Suprapubic skin (tissue), 4 donors: Measurements from ENCODE around the gene RASGEF1C.

Source experiments
- CTCF ChIP-seq, 2 donors: fragments of 200-600 bp in 1 of 2; fragments of 450-650 bp in 1 of 2; sonication (generic) in 1 of 2; IDR thresholded peaks; one replicate each; pipeline ENCODE4 v1.5.1; 2016 to 2019; ENCODE audit warnings: antibody characterized with exemption in 2 of 2, mild to moderate bottlenecking in 1 of 2, moderate library complexity in 1 of 2
- EP300 ChIP-seq: sonication (generic); formaldehyde crosslinking; IDR thresholded peaks from one replicate; pipeline ENCODE4 v1.6.1; 2017; ENCODE audit warnings: antibody characterized with exemption
- POLR2A ChIP-seq, 2 donors: fragments of 450-650 bp; IDR thresholded peaks; one replicate each; pipeline ENCODE4 v1.6.1; 2017; ENCODE audit warnings: antibody characterized with exemption in 2 of 2, mild to moderate bottlenecking in 2 of 2, moderate library complexity in 2 of 2
- POLR2AphosphoS5 ChIP-seq, 3 donors: sonication (generic); formaldehyde crosslinking; IDR thresholded peaks; one replicate each; pipeline ENCODE4 v1.6.1; 2017; ENCODE audit warnings: antibody characterized with exemption in 3 of 3

DNA sequence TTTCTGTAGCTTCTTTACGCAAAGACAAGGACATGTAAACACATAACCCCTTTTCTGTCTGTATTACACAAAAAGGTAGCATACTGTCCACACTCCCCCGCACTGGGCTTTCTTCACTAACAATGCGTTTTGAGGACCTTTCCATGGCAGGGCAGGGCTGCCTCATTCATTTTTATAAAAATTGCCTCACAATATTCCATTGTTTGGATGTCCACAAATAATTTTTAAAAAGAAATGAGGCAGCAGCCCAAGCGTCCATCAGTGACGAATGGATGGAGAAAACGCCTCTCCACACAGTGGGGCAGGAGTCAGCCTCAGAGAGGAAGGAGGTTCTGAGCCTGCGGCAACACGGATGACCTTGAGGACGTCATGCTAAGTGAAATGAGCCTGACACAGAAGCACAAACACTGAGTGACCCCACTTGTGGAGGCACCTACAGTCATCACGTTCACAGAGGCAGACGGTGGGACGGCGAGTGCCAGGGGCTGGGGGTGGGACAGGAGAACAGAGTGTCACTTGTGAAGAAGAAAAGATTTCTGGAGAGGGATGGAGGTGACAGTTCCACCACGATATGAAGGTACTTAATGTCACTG, 67.8 kb downstream of the RASGEF1C start:
- TF ChIP-seq POLR2A (IDR thresholded peaks at IDR 0.05) (no peak), CTCF (IDR thresholded peaks at IDR 0.05) (no peak), POLR2AphosphoS5 (IDR thresholded peaks at IDR 0.05) (no peak), EP300 (no peak)
